PFSK-1 (cell line): ENCODE measurements around the gene VARS1. TPM values are rescaled to one million over a fixed set of nuclear protein-coding genes. Genes with fewer than 3 reads are reported as not detected.

Source experiments
- FOXP2 ChIP-seq: optimal IDR thresholded peaks from 2 replicates; pipeline ENCODE3; 2011; ENCODE audit warnings: borderline replicate concordance, control low read depth, inconsistent platforms; ENCODE audit not compliant: insufficient read depth; ENCODE audit errors: extremely low read length, extremely low read depth
- POLR2AphosphoS5 ChIP-seq: IDR thresholded peaks from 2 replicates; pipeline ENCODE4 v1.6.1; 2012; ENCODE audit warnings: low read depth, mild to moderate bottlenecking, control low read depth, low read length, moderate library complexity
- REST ChIP-seq, 2 experiments: IDR thresholded peaks; 2 replicates each; pipeline versions ENCODE4 v1.6.1 to v1.8.0; 2011 to 2012; ENCODE audit warnings: low read depth in 2 of 2, low read length in 2 of 2, control low read depth in 1 of 2, inconsistent platforms in 1 of 2, mild to moderate bottlenecking in 1 of 2, moderate library complexity in 1 of 2; ENCODE audit not compliant: insufficient read depth in 1 of 2
- SIN3A ChIP-seq: IDR thresholded peaks from 2 replicates; pipeline ENCODE4 v1.6.1; 2012; ENCODE audit warnings: mild to moderate bottlenecking, low read length, moderate library complexity, borderline replicate concordance; ENCODE audit not compliant: insufficient read depth
- TAF1 ChIP-seq: IDR thresholded peaks from 2 replicates; pipeline ENCODE4 v1.6.1; 2012; ENCODE audit warnings: low read length, control low read depth, borderline replicate concordance; ENCODE audit not compliant: insufficient read depth
- polyA plus RNA-seq: library from polyadenylated mRNA; unstranded; fragments of >200 nt; gene quantifications from one replicate; pipeline ENCODE4 v1.2.1, GENCODE V29; 2012; ENCODE audit warnings: low read depth, missing spikeins; ENCODE audit not compliant: insufficient read length

The VARS1 gene
- 347 TPM for polyA plus RNA-seq

GRCh38 chr6:31795616-31796298 is at the start of gene VARS1:
VARS1 (minus strand) TSS chr6:31795752; CDS start chr6:31795217, 535 bp downstream.
- TF ChIP-seq TAF1, result 0 out of 2 replicates have a peak, but pooled peaks have one; percentile 48
- TF ChIP-seq SIN3A, result peak; percentile 88; the same call in 1 of the 2 replicates
- TF ChIP-seq REST (IDR thresholded peaks at IDR 0.05; ENCODE audit: insufficient read depth in 1 of 2, low read depth in 2 of 2, low read length in 2 of 2), result 0 out of 4 replicates have a peak, but pooled peaks of 1 of the 2 experiments have one; percentile 11
- peak; percentile 58; the same call in 1 of the 2 replicates for TF ChIP-seq POLR2AphosphoS5
- TF ChIP-seq FOXP2, result peak; percentile 92

GRCh38 chr6:31844507-31844906 is 49.0 kb upstream of the VARS1 start:
- TF ChIP-seq TAF1 (no peak), FOXP2 (no peak), SIN3A (no peak), REST (IDR thresholded peaks at IDR 0.05; ENCODE audit: insufficient read depth in 1 of 2, low read depth in 2 of 2, low read length in 2 of 2) (no peak), POLR2AphosphoS5 (no peak)

- TF ChIP-seq POLR2AphosphoS5 (no peak), TAF1 (no peak), REST (IDR thresholded peaks at IDR 0.05; ENCODE audit: insufficient read depth in 1 of 2, low read depth in 2 of 2, low read length in 2 of 2) (no peak), FOXP2 (no peak), SIN3A (no peak)
Measured at GRCh38 chr6:31842053-31842452, 46.5 kb upstream of the VARS1 start.

GRCh38 chr6:31838968-31839367 is 43.4 kb upstream of the VARS1 start:
- TF ChIP-seq POLR2AphosphoS5 (no peak; the same call in 1 of the 2 replicates), REST (IDR thresholded peaks at IDR 0.05; ENCODE audit: insufficient read depth in 1 of 2, low read depth in 2 of 2, low read length in 2 of 2) (no peak), FOXP2 (no peak), SIN3A (no peak), TAF1 (no peak)
